HG02623 (cell line): ENCODE measurements around the gene CNDP2.
A peak's percentile ranks its signal among the peaks of the same experiment; 100 is the strongest.

Experiments
- ATAC-seq: cut with Tn5 transposase; IDR thresholded peaks from one replicate; pipeline ENCODE4 v1.9.1; 2021; ENCODE audit warnings: moderate library complexity; ENCODE audit not compliant: unreplicated experiment

CNDP2 gene

DNA sequence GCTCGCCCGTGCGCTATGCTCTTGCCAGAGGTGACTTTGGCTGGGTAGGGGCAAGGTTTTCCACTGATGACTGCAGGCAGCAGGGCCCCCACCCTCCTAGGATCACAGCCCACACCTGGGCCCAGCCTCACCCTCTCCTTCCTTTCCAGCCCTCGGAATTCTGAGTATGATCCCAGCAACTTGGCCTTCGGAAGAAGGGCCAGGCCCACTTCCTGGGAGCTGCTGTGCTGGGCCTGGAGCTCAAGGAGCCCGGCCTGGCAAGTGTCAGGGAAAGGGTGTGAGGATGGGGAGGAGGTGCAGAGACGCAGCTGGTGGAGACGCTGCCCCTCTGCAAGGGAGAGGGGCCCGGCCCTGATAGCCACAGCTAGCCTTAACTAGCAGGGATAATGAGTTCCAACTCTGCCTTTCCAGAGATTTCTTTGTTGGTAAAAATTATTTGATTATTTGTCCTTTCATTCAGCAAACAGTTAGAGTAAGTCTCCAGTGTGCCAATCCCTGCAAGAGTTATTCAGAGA is 36.4 kb downstream of the CNDP2 start:
- ATAC-seq: no peak

DNA sequence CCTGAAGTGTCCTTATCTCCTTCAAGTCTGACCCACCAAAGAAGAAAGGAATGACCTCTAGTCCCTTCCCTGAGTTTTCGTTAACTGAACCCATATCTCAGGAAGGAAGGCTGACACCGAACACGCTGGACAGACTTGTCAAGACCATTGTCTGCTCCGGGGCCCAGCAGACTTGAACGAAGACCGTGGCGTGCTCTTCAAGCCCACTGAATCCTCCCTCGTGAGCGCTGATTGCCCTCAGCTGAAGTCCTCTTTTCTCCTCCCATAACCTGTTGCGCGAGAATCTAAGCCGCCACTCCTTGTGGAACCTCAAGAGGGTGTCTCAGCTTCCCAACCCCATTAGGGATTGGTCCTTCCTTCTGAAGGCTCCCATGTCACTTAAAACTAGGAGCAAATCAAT is 37.5 kb downstream of the CNDP2 start:
- ATAC-seq: no peak

DNA sequence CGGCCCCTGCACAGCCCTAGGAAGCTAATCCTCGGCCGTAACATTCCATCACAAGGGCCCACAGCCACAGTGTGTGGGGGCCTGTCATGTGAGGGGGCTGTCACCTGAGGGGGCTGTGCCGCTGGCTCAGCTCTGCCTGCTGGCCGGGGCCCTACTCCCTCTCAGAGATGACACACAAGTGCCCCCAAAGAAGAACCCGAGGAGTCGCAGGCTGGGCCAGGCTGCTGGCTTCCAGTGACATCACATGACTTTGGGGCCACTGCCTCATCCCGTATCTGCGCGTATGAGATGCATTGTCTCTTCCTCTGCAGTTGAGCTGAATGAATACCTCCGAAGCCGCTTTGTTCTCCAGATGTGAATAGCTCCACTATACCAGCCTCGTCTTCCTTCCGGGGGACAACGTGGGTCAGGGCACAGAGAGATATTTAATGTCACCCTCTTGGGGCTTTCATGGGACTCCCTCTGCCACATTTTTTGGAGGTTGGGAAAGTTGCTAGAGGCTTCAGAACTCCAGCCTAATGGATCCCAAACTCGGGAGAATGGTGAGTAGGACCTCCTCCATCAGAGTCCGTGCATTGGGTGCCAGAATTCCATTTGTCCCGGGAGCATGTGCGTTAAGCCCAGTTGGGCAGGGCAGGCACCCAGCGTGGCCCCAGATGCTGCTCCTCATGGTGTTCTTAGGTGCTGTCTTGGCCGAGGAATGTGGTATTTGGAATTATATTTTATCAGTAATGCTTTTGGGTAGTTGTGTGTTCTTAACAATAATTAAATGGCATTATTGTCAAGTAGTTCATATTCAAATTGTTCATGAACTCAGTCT is 38.2 kb downstream of the CNDP2 start, which contains the start of gene CNDP1:
Gene CNDP1 (plus strand): TSS at position 351 of the 820 bp plus-strand sequence. CDS start 168 bp downstream, at position 519.
- no peak for ATAC-seq

DNA sequence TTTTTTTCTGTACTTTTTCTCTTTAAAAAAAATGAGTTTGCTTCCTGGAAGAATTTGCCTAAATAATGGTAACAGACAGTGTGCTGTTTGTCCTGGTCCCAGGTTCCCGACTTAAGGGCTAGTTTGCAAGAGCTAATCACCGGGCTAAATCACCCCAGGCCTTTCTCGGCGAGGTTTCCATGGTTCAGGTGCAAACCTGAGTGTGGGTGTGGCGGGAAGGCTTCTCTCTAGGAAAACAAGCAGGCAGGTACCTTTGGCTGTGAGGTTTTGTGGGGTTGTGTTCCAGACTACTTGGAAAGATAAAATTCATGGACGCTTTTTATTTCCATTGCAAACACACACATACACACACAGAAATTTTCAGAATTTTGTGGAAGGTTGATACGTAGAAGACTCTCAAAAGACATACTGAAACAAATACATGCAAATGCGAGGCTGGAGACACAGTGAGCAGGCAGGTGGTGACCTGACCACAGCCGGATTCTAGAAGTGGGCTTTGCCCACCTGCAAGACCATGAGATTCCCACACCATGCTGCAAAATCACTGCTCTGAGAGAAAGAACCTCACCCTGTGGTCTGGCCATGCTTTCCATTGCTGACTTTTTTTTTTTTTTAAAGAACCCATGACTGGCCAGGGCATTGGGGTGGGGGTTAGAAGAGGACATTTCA is 39.0 kb downstream of the CNDP2 start:
- peak; percentile 60 for ATAC-seq

DNA sequence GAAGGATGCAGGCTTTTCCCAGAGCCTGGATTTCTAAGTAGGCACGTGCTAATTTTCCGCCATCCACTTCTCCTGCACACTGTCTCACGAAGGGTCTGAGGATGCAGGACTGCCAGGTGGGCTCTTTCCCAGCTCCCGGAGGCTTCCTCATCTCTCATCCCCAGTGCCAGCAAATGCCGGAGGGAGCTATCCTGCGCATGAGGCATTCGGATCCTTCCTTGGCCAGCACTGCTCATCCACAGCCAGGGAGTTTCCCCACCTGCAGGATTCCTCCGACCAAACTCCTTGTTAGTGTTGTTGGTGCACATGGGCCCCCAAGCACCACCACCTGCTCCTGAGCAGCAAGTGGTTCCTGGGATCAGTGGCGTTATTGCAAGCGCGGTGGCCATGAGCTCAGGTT is 43.1 kb downstream of the CNDP2 start:
- ATAC-seq: no peak

DNA sequence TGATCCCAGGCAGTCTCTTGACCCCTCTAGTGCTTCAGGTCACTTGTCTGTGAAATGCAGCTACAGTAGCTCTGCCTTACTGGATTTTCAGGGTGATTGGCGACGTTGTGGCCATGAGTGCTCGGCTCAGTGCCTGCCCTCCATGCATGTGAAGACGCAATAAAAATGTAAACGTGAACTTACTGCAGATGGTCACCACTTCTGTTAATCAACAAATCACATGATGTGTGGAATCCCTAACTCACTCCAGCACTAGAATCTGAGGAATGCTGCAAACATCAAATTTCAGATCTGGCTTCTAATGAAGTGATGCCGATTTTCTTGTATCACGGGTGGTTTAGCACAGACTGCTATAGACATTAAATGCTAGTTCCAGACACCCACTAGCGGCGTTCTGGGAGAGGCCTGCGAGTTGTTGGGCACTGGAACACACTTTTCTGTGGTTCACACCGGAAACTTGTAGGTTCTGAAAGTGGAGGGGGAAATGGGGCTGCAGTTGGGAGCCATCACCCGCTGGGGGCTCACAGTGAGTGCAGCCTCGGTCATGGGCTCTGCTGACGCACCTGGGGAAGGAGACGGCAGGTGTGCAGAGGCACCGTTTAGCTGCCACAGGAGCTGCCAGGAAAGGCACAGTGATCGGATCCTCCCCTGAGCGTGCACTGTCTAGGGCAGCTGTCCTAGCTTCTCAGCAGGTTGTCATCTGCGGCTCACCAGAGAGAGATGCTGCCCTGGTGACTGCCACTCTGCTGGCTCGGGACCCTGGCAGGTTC is 44.7 kb downstream of the CNDP2 start:
- no peak for ATAC-seq

DNA sequence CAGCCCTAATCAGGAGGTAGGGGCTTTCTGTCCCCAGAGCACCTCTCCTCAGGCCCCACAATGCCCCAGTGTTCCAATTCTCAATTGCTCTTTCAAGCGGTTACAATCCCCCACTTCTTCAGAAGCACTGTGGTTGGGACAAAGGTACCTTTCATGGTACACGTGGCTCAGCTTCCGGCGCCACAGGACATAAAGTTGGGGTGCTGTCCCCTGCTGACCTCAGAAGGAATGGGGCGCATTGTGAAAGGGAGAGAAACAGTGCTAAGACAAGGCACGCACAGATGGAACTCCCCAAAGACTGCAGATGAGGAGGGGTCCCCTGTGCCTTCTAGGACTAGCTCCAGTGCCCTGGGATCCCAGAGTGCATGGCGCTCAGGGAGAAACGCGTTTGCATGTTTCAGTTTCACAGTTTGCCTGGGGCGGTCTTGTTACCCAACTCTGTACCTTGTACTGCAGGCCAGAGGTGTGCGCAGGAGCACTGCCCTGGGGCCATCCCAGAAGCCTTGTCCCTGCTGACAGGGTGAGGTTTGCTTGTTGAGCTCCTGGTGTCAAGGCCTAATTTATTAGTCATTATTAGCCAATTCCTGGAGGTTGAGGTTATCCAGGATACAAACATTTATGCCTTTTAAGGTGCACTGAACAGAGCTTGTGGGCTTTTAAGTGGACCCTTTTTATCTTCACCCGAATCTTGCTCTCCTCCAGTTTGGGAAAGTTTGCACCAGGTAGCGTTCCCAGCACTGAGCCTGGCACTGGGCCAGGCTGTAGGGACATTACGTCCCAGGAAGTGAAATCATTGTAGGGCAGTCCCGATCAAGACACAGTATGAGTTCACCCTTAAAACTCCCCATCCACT is 45.8 kb downstream of the CNDP2 start:
- ATAC-seq: no peak

DNA sequence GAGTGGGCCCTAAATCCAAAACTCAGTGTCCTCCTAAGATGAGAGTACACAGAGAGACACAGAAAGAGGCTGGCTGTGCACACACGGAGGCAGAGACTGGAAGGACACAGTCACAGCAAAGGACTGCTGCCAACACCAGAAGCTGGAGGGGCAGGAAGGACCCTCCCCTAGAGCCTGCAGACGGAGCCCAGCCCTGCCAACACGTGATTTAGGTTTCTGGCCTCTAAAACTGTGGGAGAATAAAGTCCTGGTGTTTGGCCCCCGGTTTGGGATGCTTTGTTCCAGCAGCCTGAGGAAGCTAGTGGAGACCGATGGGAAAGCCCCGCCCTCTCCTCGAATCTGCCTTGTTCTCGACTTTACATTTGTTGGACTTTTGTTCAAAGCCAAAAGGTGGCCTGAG is 48.7 kb downstream of the CNDP2 start:
- ATAC-seq: no peak

DNA sequence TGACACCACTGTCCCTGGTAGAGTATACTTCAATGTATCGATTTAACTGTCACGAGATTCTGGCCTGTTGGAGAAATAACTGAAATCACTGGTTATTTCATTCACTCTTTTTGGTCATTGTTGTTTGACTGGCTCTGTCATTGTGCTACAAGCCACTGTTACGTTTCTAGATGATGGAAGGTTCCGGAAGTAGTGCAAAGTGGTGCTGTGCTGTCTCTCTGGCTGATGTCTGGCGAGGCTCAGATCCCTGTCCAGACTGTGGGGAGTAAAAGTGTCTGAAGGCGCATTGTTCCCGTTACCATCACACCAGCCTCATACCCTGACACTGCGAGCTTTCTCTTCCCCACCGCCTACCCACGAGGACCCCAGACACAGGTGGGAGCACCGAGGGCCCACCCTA is 49.8 kb downstream of the CNDP2 start:
- ATAC-seq: no peak

DNA sequence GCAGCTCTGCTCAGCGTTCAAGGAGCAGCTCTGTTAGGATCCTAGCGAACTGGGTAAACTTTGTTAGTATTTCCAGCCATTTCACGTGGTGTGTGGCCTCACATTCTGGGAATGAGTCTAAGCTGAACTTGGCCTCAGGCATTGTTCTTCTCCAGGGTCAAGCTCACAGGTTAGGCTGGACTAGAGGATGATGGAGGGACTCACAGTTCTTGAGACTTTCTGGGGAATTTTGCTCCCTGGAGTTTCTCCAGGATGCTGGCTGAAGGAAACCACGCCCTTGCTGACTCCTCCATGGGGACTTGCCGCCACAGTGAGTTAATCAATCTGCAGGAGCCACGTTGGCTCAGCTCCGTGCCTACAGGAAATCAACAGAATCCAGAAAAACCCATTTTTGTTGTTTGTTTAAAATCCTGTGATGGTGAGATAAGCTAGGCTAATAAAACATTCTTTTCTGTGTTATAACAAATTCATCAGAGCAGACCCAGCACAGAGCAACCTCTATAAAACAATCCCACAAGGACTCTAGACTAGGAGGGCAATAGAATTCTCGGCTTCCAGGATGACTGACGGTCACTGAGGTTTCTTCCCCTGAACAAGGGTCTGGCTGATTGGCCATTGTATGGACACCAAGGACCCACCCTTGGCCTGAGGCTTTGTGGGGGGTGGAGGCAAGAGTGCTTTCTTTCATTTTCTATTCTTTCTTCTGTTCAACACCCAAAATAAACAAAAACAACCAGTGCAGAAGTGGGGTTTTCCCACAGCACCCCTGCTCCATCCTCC is 50.8 kb downstream of the CNDP2 start:
- no peak for ATAC-seq

DNA sequence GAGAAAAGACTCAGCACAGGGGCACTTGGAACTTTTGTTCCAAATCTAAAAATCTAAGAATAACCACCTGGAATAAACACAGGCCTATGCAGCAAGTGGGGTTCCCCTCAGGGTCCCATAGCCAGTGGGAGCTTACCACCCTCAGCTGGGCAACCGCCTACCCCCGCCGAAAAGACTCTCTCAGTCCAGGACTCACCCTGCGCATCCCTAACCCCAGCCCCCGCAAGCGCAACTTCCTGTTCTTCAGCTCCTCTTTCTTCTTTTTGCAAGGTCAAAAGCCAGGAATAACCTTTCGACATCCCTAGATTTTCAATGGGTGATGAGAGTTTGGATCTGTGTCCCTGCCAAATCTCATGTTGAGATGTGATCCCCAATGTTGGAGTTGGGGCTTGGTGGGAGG is 51.7 kb downstream of the CNDP2 start:
- no peak for ATAC-seq

DNA sequence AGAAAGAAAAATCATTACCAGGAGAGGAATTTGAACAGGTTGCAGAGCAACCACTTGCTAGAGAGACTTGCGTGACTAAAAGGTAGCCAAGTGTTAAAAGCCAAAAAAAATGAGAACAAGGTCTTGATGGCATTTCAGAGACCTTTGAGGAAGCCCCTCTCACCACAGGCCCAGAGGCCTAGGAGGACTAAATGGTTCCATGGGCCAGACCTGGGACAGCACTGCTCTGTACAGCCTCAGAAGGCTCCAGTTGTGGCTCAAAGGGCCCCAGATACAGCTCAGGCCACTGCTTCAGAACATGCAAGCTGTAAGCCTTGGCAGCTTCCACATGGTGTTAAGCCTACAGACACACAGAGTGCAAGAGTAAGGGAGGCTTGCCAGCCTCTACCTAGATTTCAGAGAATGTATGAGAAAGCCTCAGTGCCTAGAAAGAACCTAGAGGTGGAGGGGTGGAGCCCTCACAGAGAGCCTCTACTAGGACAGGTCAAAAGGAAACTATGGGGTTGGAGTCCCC is 53.5 kb downstream of the CNDP2 start:
- ATAC-seq: no peak

DNA sequence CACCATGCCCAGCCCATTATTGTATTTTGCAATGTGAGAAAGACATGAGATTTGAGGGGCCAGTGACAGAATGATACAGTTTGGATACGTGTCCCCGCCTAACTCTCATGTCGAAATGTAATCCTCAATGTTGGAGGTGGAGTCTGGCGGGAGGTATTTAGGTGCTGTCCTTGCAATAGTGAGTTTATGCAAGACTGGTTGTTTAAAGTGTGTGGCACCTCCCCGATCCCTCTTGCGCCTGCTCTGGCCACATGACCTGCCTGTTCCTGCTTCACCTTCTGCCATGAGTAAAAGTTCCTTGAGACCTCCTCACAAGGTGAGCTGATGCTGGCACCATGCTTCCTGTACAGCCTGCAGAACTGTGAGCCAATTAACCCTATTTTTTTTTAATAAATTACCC is 54.7 kb downstream of the CNDP2 start:
- ATAC-seq: no peak

DNA sequence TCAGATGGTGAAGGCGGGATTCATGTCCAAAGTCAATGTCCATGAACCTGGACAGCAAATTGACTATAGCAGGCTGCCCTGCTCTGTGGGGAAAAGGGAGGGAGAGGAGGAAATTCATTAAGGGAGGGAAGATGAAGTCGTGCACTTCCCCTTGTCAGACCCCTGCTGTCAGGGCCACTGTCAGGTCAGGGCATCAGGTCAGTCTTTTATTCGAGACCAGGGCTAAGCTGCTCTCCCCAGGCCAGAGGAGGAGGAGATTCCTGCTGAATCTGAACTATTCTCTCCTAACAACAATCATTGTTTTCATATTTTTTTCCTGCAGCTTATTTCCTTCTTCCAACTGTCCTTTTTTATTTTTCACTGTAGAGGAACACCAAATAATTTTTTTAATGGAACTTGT is 55.3 kb downstream of the CNDP2 start:
- ATAC-seq: no peak

DNA sequence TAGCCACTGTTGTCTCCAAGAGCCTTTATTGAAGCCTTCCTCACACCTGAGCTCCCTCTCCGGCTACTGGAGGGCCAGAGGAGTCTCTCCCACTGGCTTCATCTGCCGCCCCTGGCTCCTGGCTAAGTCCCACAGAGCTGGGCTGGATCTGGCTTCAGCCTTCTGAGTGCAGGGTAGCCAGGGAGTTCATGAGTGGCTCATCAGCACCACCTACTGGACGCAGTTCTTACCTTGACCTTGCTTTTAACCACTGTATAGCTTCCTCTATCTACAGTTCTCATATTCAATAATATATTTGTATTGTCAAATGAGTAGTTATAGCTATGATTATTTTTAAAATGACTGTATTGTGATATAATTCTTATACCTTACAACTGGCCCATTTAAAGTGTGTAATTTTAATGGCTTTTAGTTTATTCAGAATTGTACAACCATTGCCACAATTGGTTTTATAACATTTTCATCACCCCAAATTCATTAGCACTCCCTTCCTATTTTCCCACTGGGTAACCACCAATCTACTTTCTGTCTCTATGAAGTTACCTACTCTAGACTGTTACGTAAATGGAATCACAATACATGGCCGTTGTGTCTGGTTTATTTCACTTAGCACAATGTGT is 55.9 kb downstream of the CNDP2 start:
- peak; percentile 99 for ATAC-seq

DNA sequence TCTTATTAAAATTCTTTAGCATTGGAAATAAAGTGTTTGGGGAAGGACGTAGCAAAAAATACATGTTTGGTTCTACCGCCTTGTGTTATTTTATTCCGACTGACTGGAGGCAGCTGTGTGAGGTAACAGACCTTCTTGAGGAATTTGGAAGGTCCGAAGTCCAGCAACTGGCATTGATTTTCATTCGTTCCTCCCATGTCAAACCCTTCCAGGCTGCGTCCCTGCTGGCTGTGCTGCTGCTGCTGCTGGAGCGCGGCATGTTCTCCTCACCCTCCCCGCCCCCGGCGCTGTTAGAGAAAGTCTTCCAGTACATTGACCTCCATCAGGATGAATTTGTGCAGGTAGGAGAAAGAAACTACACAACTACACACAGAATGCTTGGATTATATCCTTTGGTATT is 60.0 kb downstream of the CNDP2 start:
- no peak for ATAC-seq

DNA sequence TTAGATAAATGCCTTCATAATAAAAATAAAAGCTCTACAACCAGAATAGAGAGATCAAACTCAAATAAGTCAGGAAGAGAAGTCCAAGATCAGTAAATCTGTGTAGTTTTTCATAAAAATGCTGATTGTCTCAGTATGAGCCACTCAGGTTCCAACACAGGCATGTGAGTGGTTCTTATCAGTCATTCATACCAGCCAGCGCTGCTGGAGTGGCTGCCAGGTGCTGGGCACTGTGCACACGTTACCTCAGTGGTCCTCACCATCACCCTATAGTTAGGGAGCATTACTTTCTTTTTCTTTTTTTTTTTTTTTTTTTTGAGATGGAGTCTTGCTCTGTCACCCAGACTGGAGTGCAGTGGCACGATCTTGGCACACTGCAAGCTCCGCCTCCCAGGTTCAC is 61.9 kb downstream of the CNDP2 start:
- no peak for ATAC-seq

DNA sequence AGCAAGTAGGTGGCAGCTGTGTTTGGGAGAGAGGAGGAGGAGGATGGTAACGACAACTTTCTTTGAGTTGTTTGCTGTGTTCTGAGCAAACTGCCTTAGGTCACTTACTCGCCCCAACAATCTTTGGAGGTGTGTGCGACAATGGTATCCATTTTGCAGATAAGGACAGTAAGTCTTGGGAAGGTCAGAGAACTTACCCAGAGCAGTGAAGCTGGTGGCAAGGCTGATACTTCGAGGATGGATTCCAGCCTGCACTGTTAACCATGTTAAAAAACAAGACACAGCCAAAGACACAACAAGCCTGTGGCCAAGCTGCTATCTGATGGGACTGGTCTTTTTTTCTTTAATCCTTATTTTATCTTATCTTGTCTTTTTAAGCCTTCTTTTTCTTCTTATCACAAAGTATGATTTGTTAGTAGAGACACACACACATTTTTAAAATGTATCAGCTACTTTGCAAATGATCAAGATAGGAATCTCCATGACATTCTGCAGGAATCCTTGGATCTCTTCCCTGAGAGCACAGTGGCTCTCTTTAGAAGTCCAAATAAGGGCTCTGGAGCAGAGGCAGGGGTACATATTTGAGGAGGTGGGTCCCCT is 66.1 kb downstream of the CNDP2 start:
- no peak for ATAC-seq

DNA sequence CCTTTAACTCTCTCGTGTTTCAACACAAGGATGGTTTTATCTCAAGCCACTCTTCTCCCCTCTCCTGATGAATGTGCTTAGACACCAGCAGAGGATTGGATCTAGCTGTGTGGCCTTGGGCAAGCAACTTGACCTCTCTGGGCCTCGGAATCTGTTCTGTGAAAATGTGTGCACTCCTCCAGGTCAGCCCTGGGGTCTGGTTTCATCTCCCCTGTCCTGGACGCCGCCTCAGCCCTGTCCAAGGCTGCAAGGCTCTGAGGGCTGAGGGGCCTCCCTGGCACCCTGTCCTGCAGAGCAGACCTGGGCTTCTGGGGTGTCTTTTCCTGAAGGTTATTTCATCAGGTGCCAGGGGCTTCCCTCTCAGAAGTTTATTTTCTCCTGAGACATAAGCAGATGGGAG is 66.6 kb downstream of the CNDP2 start:
- ATAC-seq: no peak
